Measurements from ENCODE around the gene CCL11. TPM values are rescaled to one million over a fixed set of nuclear protein-coding genes. Genes with fewer than 3 reads are reported as not detected.

The CCL11 gene
- total RNA-seq, 1 experiment from 2014 or later, result not detected

GRCh38 chr17:34305061-34305460, 19.5 kb downstream of the CCL11 start:
- no TSS peak for BruUV-seq (replicated peaks)
- TF ChIP-seq, protein P1, sequence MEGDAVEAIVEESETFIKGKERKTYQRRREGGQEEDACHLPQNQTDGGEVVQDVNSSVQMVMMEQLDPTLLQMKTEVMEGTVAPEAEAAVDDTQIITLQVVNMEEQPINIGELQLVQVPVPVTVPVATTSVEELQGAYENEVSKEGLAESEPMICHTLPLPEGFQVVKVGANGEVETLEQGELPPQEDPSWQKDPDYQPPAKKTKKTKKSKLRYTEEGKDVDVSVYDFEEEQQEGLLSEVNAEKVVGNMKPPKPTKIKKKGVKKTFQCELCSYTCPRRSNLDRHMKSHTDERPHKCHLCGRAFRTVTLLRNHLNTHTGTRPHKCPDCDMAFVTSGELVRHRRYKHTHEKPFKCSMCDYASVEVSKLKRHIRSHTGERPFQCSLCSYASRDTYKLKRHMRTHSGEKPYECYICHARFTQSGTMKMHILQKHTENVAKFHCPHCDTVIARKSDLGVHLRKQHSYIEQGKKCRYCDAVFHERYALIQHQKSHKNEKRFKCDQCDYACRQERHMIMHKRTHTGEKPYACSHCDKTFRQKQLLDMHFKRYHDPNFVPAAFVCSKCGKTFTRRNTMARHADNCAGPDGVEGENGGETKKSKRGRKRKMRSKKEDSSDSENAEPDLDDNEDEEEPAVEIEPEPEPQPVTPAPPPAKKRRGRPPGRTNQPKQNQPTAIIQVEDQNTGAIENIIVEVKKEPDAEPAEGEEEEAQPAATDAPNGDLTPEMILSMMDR (IDR thresholded peaks at IDR 0.05; ENCODE audit: insufficient read depth in 1 of 2, low read depth in 1 of 2, low read length in 1 of 2, severe bottlenecking in 1 of 2, unreplicated experiment in 1 of 2), result no peak
- Mint-ChIP-seq H3K27me3 (ENCODE audit: insufficient read depth, unreplicated experiment) (no peaks in the 10 kb centered on the region), H3K4me3 (ENCODE audit: unreplicated experiment) (no peak overlapping the region), H3K36me3 (ENCODE audit: insufficient read depth, unreplicated experiment) (no peaks in the 10 kb centered on the region), H3K4me1 (ENCODE audit: low read depth, unreplicated experiment) (no peaks in the 10 kb centered on the region), H3K27ac (ENCODE audit: unreplicated experiment) (no peak overlapping the region), H3K9me3 (ENCODE audit: unreplicated experiment) (no peaks in the 10 kb centered on the region)
- no peak overlapping the region for H3K4me3 ChIP-seq (ENCODE audit: low read depth, low read length)
- intact Hi-C loops (cut with micrococcal nuclease; ENCODE audit: unreplicated experiment), result no loop called here
- ChIA-PET CTCF (interaction anchor here (0.6 to 1.3 kb wide), 2 partner anchors 56 to 877 kb away, joined by 4 to 6 read pairs; no protein-coding TSS in a partner anchor), POLR2A (no interaction called here)
- H3K36me3 ChIP-seq (ENCODE audit: control insufficient read depth, insufficient read depth, low read length), result no peaks in the 10 kb centered on the region
- no peaks in the 10 kb centered on the region for H3K4me1 ChIP-seq
- no peak for DNase-seq
- no peaks in the 10 kb centered on the region for H3K9me3 ChIP-seq
- no peaks in the 10 kb centered on the region; the same call in none of the 2 replicates for H3K27me3 ChIP-seq (replicated peaks; ENCODE audit: control insufficient read depth, insufficient read depth, low read length)

DNA sequence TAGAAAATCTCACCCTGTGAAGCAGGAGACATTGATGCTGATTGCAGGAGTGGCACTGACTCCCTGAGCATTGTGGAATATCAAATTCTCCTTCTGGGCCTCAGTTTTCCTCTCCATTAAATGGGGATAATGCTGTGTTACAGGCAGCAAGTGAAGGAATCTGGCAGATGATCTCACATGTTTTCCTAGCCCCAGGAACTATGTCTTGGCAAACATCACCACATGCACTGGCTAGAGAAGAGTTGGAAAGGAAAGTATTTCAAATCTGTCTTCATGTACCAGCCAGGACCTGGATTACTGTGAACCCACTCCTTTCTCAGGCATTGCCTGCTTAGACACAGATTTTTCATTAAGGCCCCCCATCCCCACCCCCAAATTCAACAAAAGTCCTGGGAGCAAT, 20.1 kb downstream of the CCL11 start:
- H3K27me3 ChIP-seq (replicated peaks; ENCODE audit: control insufficient read depth, insufficient read depth, low read length), result no peaks in the 10 kb centered on the region; the same call in none of the 2 replicates
- no TSS peak for BruUV-seq (replicated peaks)
- DNase-seq, result no peak
- ChIA-PET POLR2A (no interaction called here), CTCF (interaction anchor here (1.2 to 1.7 kb wide), 3 partner anchors 56 to 105 kb away, joined by 4 to 14 read pairs (median 5); no protein-coding TSS in a partner anchor)
- H3K4me1 ChIP-seq, result no peaks in the 10 kb centered on the region
- no peaks in the 10 kb centered on the region for H3K4me1 Mint-ChIP-seq (ENCODE audit: low read depth, unreplicated experiment)
- intact Hi-C loops (cut with micrococcal nuclease; ENCODE audit: unreplicated experiment), result loop anchor here (2.0 kb wide), 1 partner anchor 105 kb away; no protein-coding TSS in a partner anchor
- H3K9me3 ChIP-seq, result no peaks in the 10 kb centered on the region
- H3K27ac Mint-ChIP-seq (ENCODE audit: unreplicated experiment), result no peak overlapping the region
- no peak overlapping the region for H3K4me3 Mint-ChIP-seq (ENCODE audit: unreplicated experiment)
- H3K4me3 ChIP-seq (ENCODE audit: low read depth, low read length), result no peak overlapping the region
- H3K36me3 Mint-ChIP-seq (ENCODE audit: insufficient read depth, unreplicated experiment), result no peaks in the 10 kb centered on the region
- no peaks in the 10 kb centered on the region for H3K27me3 Mint-ChIP-seq (ENCODE audit: insufficient read depth, unreplicated experiment)
- TF ChIP-seq, protein P1 (IDR thresholded peaks at IDR 0.05; ENCODE audit: insufficient read depth in 1 of 2, low read depth in 1 of 2, low read length in 1 of 2, severe bottlenecking in 1 of 2, unreplicated experiment in 1 of 2), result no peak
- no peaks in the 10 kb centered on the region for H3K36me3 ChIP-seq (ENCODE audit: control insufficient read depth, insufficient read depth, low read length)
- no peaks in the 10 kb centered on the region for H3K9me3 Mint-ChIP-seq (ENCODE audit: unreplicated experiment)

- H3K9me3 Mint-ChIP-seq (ENCODE audit: unreplicated experiment), result no peaks in the 10 kb centered on the region
- TF ChIP-seq, protein P1 (IDR thresholded peaks at IDR 0.05; ENCODE audit: insufficient read depth in 1 of 2, low read depth in 1 of 2, low read length in 1 of 2, severe bottlenecking in 1 of 2, unreplicated experiment in 1 of 2), result peak in 1 of 2 experiments; percentile 2
- CTCF ChIA-PET, result interaction anchor here (1.2 to 1.7 kb wide), 2 partner anchors 55 to 106 kb away, joined by 5 to 14 read pairs; no protein-coding TSS in a partner anchor
- no peak overlapping the region for H3K4me3 ChIP-seq (ENCODE audit: low read depth, low read length)
- H3K9me3 ChIP-seq, result no peaks in the 10 kb centered on the region
- no peaks in the 10 kb centered on the region for H3K36me3 Mint-ChIP-seq (ENCODE audit: insufficient read depth, unreplicated experiment)
- no peaks in the 10 kb centered on the region; the same call in none of the 2 replicates for H3K27me3 ChIP-seq (replicated peaks; ENCODE audit: control insufficient read depth, insufficient read depth, low read length)
- DNase-seq, result peak in 1 of 2 experiments; percentile 5
- no peaks in the 10 kb centered on the region for H3K4me1 ChIP-seq
- intact Hi-C loops (cut with micrococcal nuclease; ENCODE audit: unreplicated experiment), result loop anchor here (2.0 kb wide), 1 partner anchor 106 kb away; no protein-coding TSS in a partner anchor
- no peak overlapping the region for H3K27ac Mint-ChIP-seq (ENCODE audit: unreplicated experiment)
- POLR2A ChIA-PET, result no interaction called here
- no peaks in the 10 kb centered on the region for H3K27me3 Mint-ChIP-seq (ENCODE audit: insufficient read depth, unreplicated experiment)
- no peaks in the 10 kb centered on the region for H3K4me1 Mint-ChIP-seq (ENCODE audit: low read depth, unreplicated experiment)
- no peaks in the 10 kb centered on the region for H3K36me3 ChIP-seq (ENCODE audit: control insufficient read depth, insufficient read depth, low read length)
- H3K4me3 Mint-ChIP-seq (ENCODE audit: unreplicated experiment), result no peak overlapping the region
- no TSS peak for BruUV-seq (replicated peaks)
Observed at GRCh38 chr17:34306466-34306865, 20.9 kb downstream of the CCL11 start.
